MM.1S (cell line): ENCODE data around the gene SYNGR4.
A peak's percentile ranks its signal among the peaks of the same experiment; 100 is the strongest.

ENCODE experiments used
- DNase-seq: peaks from one replicate; pipeline ENCODE4 v3.0.0-alpha.2; 2015
- H2AFZ ChIP-seq: fragments of 300-600 bp; sonication (generic); 2 replicates; pipeline ENCODE4 v1.6.0; 2016; ENCODE audit warnings: antibody characterized with exemption, low read length
- H3F3A ChIP-seq: fragments of 300-600 bp; sonication (generic); 2 replicates; pipeline ENCODE4 v1.6.1; 2016; ENCODE audit warnings: mild to moderate bottlenecking, antibody characterized with exemption, low read length, moderate library complexity, mixed read lengths; ENCODE audit not compliant: insufficient read depth
- H3K27ac ChIP-seq: fragments of 300-600 bp; sonication (generic); 2 replicates; pipeline ENCODE4 v1.5.1; 2016; ENCODE audit warnings: mild to moderate bottlenecking, low read length
- H3K27me3 ChIP-seq: fragments of 300-600 bp; sonication (generic); replicated peaks from 2 replicates; pipeline ENCODE4 v1.6.0; 2016; ENCODE audit warnings: low read length; ENCODE audit not compliant: insufficient read depth
- H3K36me3 ChIP-seq: fragments of 300-600 bp; sonication (generic); replicated peaks from 2 replicates; pipeline ENCODE4 v1.6.1; 2016; ENCODE audit warnings: mild to moderate bottlenecking, low read length, mixed read lengths; ENCODE audit not compliant: insufficient read depth
- H3K4me1 ChIP-seq: fragments of 300-600 bp; sonication (generic); 2 replicates; pipeline ENCODE4 v1.6.1; 2016; ENCODE audit warnings: low read length, mixed read lengths
- H3K4me2 ChIP-seq: fragments of 300-600 bp; sonication (generic); 2 replicates; pipeline ENCODE4 v1.6.0; 2016; ENCODE audit warnings: low read depth, low read length
- H3K4me3 ChIP-seq: fragments of 300-600 bp; sonication (generic); 2 replicates; pipeline ENCODE4 v1.5.1; 2016; ENCODE audit warnings: low read length, mixed read lengths
- H3K79me2 ChIP-seq: fragments of 300-600 bp; sonication (generic); 2 replicates; pipeline ENCODE4 v1.6.1; 2016; ENCODE audit warnings: mixed run types, low read length, mixed read lengths
- H3K9ac ChIP-seq: fragments of 300-600 bp; sonication (generic); 2 replicates; pipeline ENCODE4 v1.6.1; 2016; ENCODE audit warnings: low read length, mixed read lengths
- H3K9me2 ChIP-seq: fragments of 300-600 bp; sonication (generic); replicated peaks from 2 replicates; pipeline ENCODE4 v1.6.1; 2016; ENCODE audit warnings: mild to moderate bottlenecking, low read length, mixed read lengths; ENCODE audit not compliant: insufficient read depth
- H3K9me3 ChIP-seq: fragments of 300-600 bp; sonication (generic); replicated peaks from 2 replicates; pipeline ENCODE4 v1.6.1; 2016; ENCODE audit warnings: mild to moderate bottlenecking, low read length, mixed read lengths; ENCODE audit not compliant: insufficient read depth
- H4K20me1 ChIP-seq: fragments of 300-600 bp; sonication (generic); 2 replicates; pipeline ENCODE4 v1.6.1; 2016; ENCODE audit warnings: mild to moderate bottlenecking, low read length, moderate library complexity, mixed read lengths; ENCODE audit not compliant: insufficient read depth
- CTCF ChIP-seq: fragments of 300-600 bp; sonication (generic); IDR thresholded peaks from 2 replicates; pipeline ENCODE4 v1.5.1; 2016; ENCODE audit warnings: antibody characterized with exemption, low read length, mixed read lengths
- EZH2 ChIP-seq: fragments of 300-600 bp; sonication (generic); optimal IDR thresholded peaks from 2 replicates; pipeline ENCODE3; 2017; ENCODE audit warnings: low read depth, mild to moderate bottlenecking, antibody characterized with exemption, low read length, mixed read lengths
- EZH2phosphoT487 ChIP-seq: fragments of 300-600 bp; sonication (generic); IDR thresholded peaks from 2 replicates; pipeline ENCODE4 v1.6.1; 2018; ENCODE audit warnings: antibody characterized with exemption, low read length

The SYNGR4 gene

GRCh38 chr19:48321622-48322591, 42.3 kb upstream of the SYNGR4 start:
- no peaks in the 10 kb centered on the region for H3K79me2 ChIP-seq
- H3K4me1 ChIP-seq = peaks cover 28% of the 10 kb centered on the region
- H2AFZ ChIP-seq = peak overlapping the region; percentile 82
- H4K20me1 ChIP-seq = no peaks in the 10 kb centered on the region
- peak overlapping the region; percentile 97 for H3K4me2 ChIP-seq
- no peak for TF ChIP-seq EZH2
- TF ChIP-seq CTCF = no peak
- no peak for TF ChIP-seq EZH2phosphoT487
- peaks cover 4% of the 10 kb centered on the region for H3F3A ChIP-seq
- peak overlapping the region; percentile 86 for H3K9ac ChIP-seq
- H3K9me3 ChIP-seq = no peaks in the 10 kb centered on the region
- H3K27me3 ChIP-seq = no peaks in the 10 kb centered on the region
- peak; percentile 98 for DNase-seq
- H3K36me3 ChIP-seq = no peaks in the 10 kb centered on the region
- peak overlapping the region; percentile 91 for H3K27ac ChIP-seq
- no peaks in the 10 kb centered on the region for H3K9me2 ChIP-seq
- H3K4me3 ChIP-seq = peak overlapping the region; percentile 68

GRCh38 chr19:48325265-48325910, 38.8 kb upstream of the SYNGR4 start, which contains the start of gene EMP3:
Gene EMP3 (plus strand): TSS chr19:48325552. CDS start chr19:48326845, 1,293 bp downstream.
- Histone ChIP-seq H4K20me1 (no peaks in the 10 kb centered on the region), H3F3A (peaks cover 14% of the 10 kb centered on the region), H3K36me3 (no peaks in the 10 kb centered on the region), H3K79me2 (0 out of 2 replicates have a peak, but pooled peaks cover 2% of the 10 kb centered on the region), H3K4me1 (peaks cover 38% of the 10 kb centered on the region), H3K9me3 (no peaks in the 10 kb centered on the region), H3K4me3 (peak within 1 kb of the TSS; percentile 57), H3K4me2 (peak within 1 kb of the TSS; percentile 86), H3K27ac (peak within 1 kb of the TSS; percentile 37; the same call in 1 of the 2 replicates), H3K27me3 (no peaks in the 10 kb centered on the region), H3K9me2 (no peaks in the 10 kb centered on the region), H3K9ac (peak within 1 kb of the TSS; percentile 53; the same call in 1 of the 2 replicates), H2AFZ (peak within 1 kb of the TSS; percentile 75)
- TF ChIP-seq EZH2phosphoT487 (no peak), CTCF (no peak), EZH2 (no peak)
- peak; percentile 62 for DNase-seq

GRCh38 chr19:48329167-48329891, 34.8 kb upstream of the SYNGR4 start:
- DNase-seq = peak; percentile 39
- H3K9ac ChIP-seq = peak overlapping the region; percentile 44; the same call in 1 of the 2 replicates
- no peaks in the 10 kb centered on the region for H3K9me3 ChIP-seq
- no peak for TF ChIP-seq CTCF
- TF ChIP-seq EZH2 = no peak
- TF ChIP-seq EZH2phosphoT487 = no peak
- no peaks in the 10 kb centered on the region for H3K36me3 ChIP-seq
- 0 out of 2 replicates have a peak, but pooled peaks cover 2% of the 10 kb centered on the region for H3K79me2 ChIP-seq
- no peaks in the 10 kb centered on the region for H4K20me1 ChIP-seq
- H3K27me3 ChIP-seq = no peaks in the 10 kb centered on the region
- H3K27ac ChIP-seq = peak overlapping the region; percentile 81; the same call in 1 of the 2 replicates
- H3K4me1 ChIP-seq = peaks cover 24% of the 10 kb centered on the region; the same call in 1 of the 2 replicates
- peak overlapping the region; percentile 95 for H3K4me2 ChIP-seq
- peak overlapping the region; percentile 73 for H2AFZ ChIP-seq
- H3K4me3 ChIP-seq = peak overlapping the region; percentile 54
- H3K9me2 ChIP-seq = no peaks in the 10 kb centered on the region
- H3F3A ChIP-seq = peaks cover 37% of the 10 kb centered on the region
